Activated naive CD4-positive, alpha-beta T cell treated with anti-CD3 and anti-CD28 coated beads, Interleukin-2, amount 50 U/mL, for 72 hours (primary cell): ENCODE measurements around the gene IFT43. TPM values are rescaled to one million over a fixed set of nuclear protein-coding genes. Genes with fewer than 3 reads are reported as not detected.
"Not testable (repeated sequence)": the region's sequence is repeated elsewhere in the genome, so short reads cannot be mapped to it uniquely, and the experiment has no call there.

Experiments used
- ATAC-seq, 2 donors: fragments of 150-1000 bp; cut with Tn5 transposase; 2 replicates each; pipeline ENCODE4 v1.10.0; 2021; ENCODE audit warnings: mild to moderate bottlenecking in 2 of 2, moderate library complexity in 2 of 2
- DNase-seq, 2 donors: peaks; one replicate each; pipeline ENCODE4 v3.0.0; 2021 to 2022; ENCODE audit warnings: low spot score in 2 of 2
- H3K27ac Mint-ChIP-seq, 2 donors: one replicate each; pipeline ENCODE4 v1.8.0; 2022; ENCODE audit warnings: mild to moderate bottlenecking in 2 of 2, mixed read lengths in 2 of 2
- H3K36me3 Mint-ChIP-seq, 2 donors: one replicate each; pipeline ENCODE4 v1.8.0; 2022; ENCODE audit warnings: mixed read lengths in 2 of 2
- H3K9me3 Mint-ChIP-seq, 2 donors: one replicate each; pipeline ENCODE4 v1.8.0; 2022; ENCODE audit warnings: mixed read lengths in 2 of 2
- total RNA-seq, 2 donors: library from RNA; stranded (reverse); gene quantifications; one replicate each; pipeline ENCODE4 v1.2.3, GENCODE V29; 2022

Gene IFT43
- total RNA-seq, 2 donors from 2014 or later: 6.3 to 9.7 TPM

DNA sequence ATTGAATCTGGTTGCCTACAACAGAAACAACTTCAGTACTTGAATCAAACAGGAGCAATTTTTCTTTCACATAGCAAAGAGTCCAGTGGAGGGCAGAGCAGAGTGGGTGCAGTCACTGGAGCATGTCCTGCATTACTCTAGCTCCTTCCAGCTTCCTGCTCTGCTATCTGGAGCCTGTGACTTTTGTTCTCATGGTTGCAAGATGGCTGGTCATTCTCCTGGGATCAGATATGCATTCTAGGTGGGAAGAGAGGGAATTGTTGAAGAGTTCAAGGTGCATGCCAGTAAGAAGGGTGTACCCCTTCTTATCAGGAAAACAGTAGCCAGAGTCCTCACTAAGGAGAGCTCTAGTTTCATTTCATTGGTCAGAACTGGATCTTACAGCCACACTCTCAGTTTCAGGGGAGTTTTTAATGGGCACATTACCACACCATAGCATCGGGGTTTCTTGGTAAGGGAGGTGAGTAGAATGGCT is 8.0 kb downstream of the IFT43 start:
- DNase-seq: no peak
- H3K9me3 Mint-ChIP-seq: no peaks in the 10 kb centered on the region
- H3K36me3 Mint-ChIP-seq: no peaks in the 10 kb centered on the region
- H3K27ac Mint-ChIP-seq: peak overlapping the region in 1 of 2 donors; percentile 13
- peak in 1 of 2 donors; percentile 71 for ATAC-seq

DNA sequence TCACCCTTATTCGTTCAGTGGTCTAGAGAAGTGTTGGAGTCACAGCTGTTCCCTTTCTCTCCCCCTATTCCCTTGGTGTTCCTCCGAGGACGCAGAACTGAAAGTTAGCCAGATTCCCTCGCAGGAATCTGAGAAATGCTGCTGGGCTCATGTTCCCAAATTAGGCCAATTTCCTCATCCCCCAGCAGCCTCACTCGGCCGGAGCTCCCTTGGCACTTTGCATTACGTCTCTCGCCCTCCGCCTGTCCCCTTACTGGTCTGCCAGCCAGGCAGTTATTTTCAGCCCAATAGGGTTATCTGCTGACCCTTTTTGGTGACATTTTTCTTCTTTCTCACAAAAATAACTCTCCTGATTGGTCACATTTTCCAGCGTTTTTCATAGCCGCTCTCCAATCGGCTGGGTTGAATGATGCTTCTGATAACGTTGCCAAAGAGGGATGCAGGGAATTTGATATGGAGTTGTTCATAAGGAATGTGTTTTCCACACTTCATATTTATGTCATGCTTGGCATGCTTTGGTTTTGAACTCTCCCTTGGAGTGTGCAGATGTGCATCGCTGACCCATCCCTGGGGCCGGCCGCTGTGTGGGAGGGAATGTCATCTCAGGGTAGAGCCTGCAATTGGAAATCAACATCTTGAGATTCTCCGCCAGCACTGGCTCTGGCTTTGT is 9.9 kb downstream of the IFT43 start:
- ATAC-seq: no peak
- Mint-ChIP-seq H3K9me3 (no peaks in the 10 kb centered on the region), H3K27ac (peak overlapping the region in 1 of 2 donors; percentile 33), H3K36me3 (no peaks in the 10 kb centered on the region)
- no peak for DNase-seq

DNA sequence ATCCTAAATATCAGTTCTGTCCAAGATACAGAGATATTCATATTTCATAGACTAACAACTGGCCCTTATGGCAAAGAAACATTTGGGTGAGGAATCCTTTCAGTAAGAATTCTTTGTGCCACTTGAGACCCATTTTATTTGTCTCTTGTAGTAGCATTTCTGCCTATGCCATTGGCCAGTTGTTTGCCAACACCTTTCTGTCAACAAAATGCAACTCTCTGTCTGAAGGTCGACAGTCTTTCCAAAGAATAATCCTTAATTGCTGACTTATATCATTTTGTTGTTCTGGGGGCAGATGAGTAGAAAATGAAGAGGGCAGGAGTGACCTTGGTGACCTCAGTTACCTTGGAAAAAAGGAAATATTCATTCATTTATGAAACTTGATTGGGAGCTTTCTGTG is 10.9 kb downstream of the IFT43 start:
- ATAC-seq (no peak), DNase-seq (no peak)
- Mint-ChIP-seq H3K9me3 (no peaks in the 10 kb centered on the region), H3K27ac (no peak overlapping the region), H3K36me3 (no peaks in the 10 kb centered on the region)

DNA sequence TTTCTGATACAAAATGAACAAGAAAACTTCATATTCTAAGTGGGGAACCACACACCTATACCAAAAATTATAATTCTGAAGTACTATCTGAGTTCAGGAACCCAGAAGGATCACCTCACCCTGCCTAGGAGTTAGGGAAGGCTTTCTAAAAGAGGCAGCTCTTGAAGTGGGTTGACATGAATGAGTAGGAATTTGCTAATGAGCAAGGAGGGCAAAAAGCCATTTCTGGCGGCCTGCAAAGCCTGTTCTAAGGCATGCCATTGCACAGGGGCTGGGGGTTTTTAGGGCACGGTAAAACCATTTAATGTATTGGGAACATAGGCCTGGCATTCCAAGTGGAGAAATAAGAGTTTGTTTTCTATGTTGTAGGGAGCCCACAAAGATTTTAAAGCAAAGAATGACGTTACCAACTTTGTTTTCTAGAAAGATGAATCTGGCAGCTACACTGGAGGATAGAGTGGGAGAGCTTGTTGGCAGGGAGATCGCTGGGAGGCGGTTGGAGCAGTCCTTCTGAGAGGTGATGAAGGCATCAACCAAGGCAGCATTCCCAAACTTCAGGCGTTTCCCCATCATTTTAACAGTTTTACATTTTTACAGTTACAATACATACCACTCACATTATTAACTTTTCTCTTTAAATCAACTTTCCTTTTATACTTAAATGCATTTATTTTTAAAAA is 14.1 kb downstream of the IFT43 start:
- ATAC-seq (no peak), DNase-seq (no peak)
- H3K27ac Mint-ChIP-seq: no peak overlapping the region
- peaks cover 3 to 13% of the 10 kb centered on the region in 2 donors for H3K9me3 Mint-ChIP-seq
- peaks cover 16 to 17% of the 10 kb centered on the region in 2 donors for H3K36me3 Mint-ChIP-seq

DNA sequence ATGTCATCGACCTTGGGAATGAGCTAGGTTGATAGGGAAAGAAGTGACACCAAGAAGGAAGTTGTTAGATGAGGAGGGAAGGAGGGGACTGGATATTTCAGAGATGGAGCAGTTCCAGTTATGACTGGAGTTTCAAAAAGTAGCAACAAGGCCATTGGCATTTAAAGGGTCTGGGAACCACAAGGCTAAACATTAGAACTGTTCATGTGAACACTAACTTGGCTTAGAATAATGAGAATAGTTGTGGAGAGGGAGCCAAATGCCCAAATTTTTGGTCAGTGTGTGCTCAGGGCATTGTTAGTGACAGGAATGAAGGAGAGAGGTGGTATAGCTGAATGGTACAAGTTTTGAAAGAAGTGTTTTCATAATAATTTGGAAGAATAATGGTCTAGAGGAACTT is 16.8 kb downstream of the IFT43 start:
- peaks cover 3 to 18% of the 10 kb centered on the region in 2 donors for H3K9me3 Mint-ChIP-seq

DNA sequence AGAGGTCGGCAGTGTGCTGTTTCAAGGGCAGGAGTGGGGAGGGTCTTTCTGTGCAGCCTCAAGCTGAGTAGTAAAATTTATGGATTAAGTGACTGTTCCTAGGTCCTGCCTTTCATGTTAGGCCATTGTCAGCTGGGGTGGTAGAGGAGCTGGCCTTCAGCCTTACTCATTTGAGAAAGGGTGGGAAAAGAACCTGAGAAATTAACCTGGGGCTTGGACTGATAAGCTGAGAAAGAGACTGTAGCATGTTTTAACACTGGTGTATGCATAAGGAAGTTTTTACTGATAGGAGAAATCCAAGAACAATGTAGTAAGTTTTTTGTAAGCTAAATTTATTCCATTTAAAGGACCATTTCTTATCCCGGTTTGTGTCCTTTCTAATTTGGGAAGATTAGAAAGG is 20.7 kb downstream of the IFT43 start:
- no peak overlapping the region for H3K27ac Mint-ChIP-seq
- peaks cover 3 to 18% of the 10 kb centered on the region in 2 donors for H3K9me3 Mint-ChIP-seq
- no peak for DNase-seq
- ATAC-seq: no peak
- H3K36me3 Mint-ChIP-seq: peaks cover 36% of the 10 kb centered on the region in 2 donors

More for the DNA sequence above, 16.8 kb downstream of the IFT43 start:
- Mint-ChIP-seq H3K27ac (no peak overlapping the region), H3K36me3 (peaks cover 30 to 32% of the 10 kb centered on the region in 2 donors)
- DNase-seq (no peak), ATAC-seq (no peak)

DNA sequence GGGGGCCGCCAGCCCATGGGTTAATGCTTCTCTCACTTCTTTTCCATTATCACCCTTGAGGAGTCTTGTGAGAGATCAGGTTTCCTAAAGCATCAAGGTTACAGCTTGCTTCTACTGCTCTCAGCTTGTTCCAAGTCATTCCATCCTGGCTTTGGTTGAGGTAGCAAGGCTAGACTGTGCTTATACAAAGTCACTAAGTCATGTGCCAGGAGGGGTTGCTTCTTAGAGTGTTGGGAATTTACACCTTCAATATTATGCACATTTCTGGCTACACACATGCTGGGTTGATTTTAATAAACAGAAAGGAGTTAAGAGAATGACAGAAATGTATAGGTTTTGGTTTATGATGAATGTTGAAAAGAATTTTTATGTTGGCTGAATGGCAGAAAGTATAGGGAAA is 21.8 kb downstream of the IFT43 start:
- Mint-ChIP-seq H3K36me3 (peaks cover 33 to 40% of the 10 kb centered on the region in 2 donors), H3K27ac (no peak overlapping the region), H3K9me3 (peaks cover 3 to 15% of the 10 kb centered on the region in 2 donors)
- no peak for DNase-seq
- ATAC-seq: no peak

DNA sequence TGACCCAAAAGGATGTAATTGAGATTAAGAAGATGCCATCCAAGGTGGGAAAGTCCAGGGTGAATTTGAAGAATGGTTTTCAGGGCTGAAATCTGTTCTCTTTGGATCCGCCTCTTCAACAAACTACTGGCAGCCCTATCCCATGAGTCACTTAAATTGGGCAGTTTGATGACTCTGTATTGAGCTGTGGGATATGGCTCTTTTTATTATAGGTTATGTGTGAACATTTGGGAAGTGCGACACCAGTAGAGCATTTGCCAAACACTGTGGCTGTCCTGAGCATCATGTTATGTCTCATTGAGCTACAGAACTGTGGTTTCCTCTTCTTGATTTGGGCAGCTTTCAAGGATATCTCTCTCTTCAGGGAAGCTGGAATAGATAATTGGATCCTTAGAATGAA is 22.3 kb downstream of the IFT43 start:
- ATAC-seq (no peak), DNase-seq (no peak)
- Mint-ChIP-seq H3K9me3 (peaks cover 3 to 12% of the 10 kb centered on the region in 2 donors), H3K27ac (no peak overlapping the region), H3K36me3 (peaks cover 30 to 40% of the 10 kb centered on the region in 2 donors)

DNA sequence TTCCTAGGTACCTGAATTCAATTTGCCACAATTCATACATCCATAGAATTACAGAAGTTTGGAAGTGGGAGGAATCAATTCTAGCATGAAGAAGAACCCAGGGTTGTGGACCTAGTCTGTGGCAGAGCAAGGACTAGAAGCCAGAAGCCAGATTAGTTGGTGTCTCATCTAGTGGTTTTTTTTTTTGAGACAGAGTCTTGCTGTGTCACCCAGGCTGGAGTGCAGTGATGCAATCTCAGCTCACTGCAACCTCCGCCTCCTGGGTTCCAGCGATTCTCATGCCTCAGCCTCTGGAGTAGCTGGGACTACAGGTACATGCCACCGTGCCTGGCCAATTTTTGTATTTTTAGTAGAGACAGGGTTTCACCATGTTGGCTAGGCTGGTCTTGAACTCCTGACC is 24.1 kb downstream of the IFT43 start:
- H3K27ac Mint-ChIP-seq, DNase-seq, ATAC-seq, H3K9me3 Mint-ChIP-seq: not testable (repeated sequence)
- peaks cover 29 to 42% of the 10 kb centered on the region in 2 donors for H3K36me3 Mint-ChIP-seq

DNA sequence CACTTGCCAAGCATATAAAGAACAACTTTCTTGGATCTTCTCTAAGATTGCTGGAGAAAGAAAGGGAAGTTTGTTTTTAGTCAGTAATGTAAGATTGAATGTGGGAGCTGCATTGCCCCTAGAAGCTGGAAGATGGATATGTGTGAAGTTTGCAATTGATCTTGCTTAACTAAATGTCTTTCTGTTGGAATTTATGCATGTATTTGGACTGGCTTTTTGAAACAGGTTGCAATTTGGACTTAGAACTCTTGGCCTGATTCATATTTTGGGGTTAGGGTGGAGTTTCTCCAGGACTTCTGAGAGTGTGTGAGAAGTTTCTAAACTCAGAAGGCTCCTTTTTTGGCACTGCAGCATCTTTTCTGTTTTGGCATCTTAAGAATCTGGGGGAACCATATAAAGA is 26.4 kb downstream of the IFT43 start:
- no peak for DNase-seq
- H3K36me3 Mint-ChIP-seq: peaks cover 32 to 40% of the 10 kb centered on the region in 2 donors
- ATAC-seq: no peak
- H3K9me3 Mint-ChIP-seq: no peaks in the 10 kb centered on the region
- no peak overlapping the region for H3K27ac Mint-ChIP-seq

DNA sequence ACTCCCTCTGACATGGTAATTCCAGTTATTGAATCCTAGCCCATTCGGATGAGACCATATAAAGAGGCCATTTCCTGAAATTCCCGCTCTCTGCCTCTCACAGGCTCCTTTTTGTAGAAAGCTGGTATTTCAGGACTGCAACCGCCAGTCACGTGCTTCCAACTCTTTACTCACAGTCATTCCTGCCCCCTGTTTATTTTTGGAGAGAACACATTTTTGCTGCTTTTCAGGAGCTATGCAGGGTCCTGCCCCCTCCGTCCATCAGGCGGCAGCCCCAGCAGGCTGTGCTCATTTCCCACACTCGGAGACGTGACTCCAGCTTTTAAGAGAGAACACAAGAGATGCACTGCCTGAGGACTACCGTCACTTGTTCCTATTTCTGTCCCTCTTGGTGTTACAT is 26.8 kb downstream of the IFT43 start:
- Mint-ChIP-seq H3K27ac (no peak overlapping the region), H3K9me3 (no peaks in the 10 kb centered on the region), H3K36me3 (peaks cover 36 to 44% of the 10 kb centered on the region in 2 donors)
- no peak for ATAC-seq
- no peak for DNase-seq

DNA sequence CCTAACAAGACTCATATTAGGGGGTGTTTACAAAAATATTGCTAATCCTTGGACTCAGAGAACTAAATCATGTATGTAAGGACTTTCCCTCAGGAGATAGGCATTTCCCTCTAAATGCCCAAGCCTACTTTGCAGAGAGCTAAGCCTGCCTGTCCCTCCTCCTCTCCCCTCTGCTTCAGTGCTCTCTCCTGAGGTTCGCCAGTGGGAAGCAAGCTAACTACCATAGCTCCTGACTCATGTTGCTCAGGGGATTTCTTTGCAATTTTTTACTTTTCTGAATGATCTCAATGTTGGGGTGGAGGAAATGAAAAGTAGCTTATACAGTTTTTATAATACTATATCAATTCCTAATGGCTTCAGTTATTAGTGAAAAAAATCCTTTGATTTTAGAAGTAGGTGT is 29.6 kb downstream of the IFT43 start:
- Mint-ChIP-seq H3K9me3 (peaks cover 13 to 19% of the 10 kb centered on the region in 2 donors), H3K27ac (no peak overlapping the region), H3K36me3 (peaks cover 54 to 67% of the 10 kb centered on the region in 2 donors)
- no peak for DNase-seq
- no peak for ATAC-seq

DNA sequence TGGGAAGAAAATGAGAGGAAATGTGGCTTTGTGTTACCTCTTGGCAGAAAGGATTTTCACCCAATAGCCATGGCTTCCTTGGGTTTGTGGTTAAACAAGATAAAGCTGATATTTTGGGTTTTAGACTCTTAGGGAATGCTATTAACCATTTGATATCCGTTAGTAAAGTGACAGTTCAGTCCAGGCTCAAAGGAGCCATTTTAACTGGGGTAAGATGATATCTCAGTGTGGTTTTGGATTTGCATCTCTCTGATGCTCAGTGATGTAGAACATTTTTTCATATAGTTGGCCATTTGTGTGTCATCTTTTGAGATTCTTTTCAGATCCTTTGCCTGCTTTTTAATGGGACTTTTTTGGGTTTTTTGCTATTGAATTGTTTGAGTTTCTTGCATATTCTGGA is 30.1 kb downstream of the IFT43 start:
- H3K9me3 Mint-ChIP-seq: peaks cover 16 to 21% of the 10 kb centered on the region in 2 donors
- ATAC-seq (no peak), DNase-seq (no peak)
- no peak overlapping the region for H3K27ac Mint-ChIP-seq
- H3K36me3 Mint-ChIP-seq: peaks cover 58 to 72% of the 10 kb centered on the region in 2 donors

DNA sequence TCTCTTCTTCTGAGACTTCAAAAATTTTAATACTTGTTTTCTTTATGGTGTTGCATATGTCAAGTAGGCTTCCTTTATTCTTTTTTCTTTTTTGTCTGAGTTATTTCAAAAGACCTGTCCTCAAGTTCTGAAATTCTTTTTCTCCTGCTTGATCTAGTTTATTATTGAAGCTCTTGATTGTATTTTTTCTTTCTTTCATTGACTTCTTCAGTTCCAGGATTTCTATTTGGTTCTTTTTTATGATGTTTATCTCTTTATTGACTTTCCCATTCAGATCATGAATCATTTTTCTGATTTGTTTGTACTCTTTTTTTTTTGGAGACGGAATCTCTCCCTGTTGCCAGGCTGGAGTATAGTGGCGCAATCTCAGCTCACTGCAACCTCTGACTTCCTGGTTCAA is 34.1 kb downstream of the IFT43 start:
- Mint-ChIP-seq H3K27ac (no peak overlapping the region), H3K9me3 (peaks cover 16 to 21% of the 10 kb centered on the region in 2 donors), H3K36me3 (peaks cover 49 to 53% of the 10 kb centered on the region in 2 donors)
- DNase-seq: no peak
- no peak for ATAC-seq

DNA sequence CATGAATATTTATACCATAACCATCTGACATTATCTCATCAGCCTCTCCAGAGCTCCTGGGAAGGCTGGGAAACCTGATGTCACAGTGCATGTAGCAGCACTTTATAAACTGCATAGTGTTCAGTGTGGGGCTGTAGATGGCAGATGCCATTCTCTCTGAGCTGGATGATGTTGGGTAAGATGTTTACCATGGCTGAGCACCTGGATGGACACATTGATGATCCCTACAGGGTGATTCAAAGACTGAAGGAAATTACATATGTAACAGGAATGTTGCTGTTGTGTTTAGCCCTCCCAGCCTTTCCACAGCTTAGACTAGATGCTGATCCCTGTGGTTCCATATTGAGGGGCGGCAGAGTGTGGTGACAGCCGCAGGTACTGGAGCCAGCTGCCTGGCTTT is 37.4 kb downstream of the IFT43 start:
- H3K9me3 Mint-ChIP-seq: peaks cover 14 to 19% of the 10 kb centered on the region in 2 donors
- no peak for ATAC-seq
- peaks cover 21 to 31% of the 10 kb centered on the region in 2 donors for H3K36me3 Mint-ChIP-seq
- H3K27ac Mint-ChIP-seq: no peak overlapping the region
- no peak for DNase-seq

DNA sequence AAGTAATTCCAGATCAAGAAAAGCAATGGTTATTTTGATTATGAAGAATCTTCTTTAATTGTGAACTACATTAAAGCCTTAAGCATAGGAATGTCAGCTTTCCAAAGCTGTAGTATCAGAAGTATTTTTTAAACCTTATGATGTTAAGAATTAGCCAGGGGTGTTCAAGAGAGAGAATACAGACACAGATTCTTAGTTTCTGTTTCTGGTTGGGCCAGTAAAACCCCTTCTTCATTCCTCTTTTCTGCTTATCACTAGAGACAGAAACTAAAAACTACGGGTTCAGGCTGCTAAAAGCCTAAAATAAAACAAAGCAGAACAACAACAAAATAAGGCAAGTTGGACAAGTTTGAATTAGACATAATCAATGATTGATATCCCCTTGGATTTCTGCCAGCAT is 38.2 kb downstream of the IFT43 start:
- peaks cover 10 to 16% of the 10 kb centered on the region in 2 donors for H3K9me3 Mint-ChIP-seq
- no peak overlapping the region for H3K27ac Mint-ChIP-seq
- ATAC-seq: no peak
- H3K36me3 Mint-ChIP-seq: peaks cover 17 to 24% of the 10 kb centered on the region in 2 donors
- no peak for DNase-seq

DNA sequence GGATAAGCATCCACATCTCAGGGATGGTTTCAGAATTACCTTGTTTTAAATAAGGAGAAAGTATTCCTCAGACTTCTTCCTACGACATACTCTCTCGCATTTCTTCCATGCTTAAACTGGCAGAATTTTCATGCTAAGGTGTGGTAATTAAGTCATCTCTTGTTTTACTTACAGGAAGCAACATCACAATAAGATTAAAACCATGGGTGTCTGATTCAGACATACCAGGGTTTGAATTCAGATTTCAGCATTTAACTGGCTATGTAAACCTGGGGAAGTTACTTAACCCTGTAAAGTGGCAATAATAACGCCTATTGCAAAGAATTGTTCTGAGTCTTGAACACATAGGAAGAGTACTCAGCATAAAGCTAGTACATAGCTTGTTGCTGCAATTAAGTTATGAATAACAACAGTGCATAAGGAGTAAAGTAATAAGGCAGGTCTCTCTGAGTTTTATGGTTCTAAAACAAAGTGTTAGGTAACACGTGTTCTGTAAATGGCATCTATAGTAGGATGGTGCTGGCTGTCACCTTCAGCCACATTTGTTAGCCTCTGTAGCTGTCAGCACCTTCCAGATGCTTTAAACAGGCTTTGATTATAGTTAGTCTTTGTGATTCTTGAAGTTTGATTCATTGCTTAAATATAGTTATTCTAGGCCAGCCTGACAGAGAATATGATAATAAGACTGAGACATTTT is 38.8 kb downstream of the IFT43 start:
- H3K27ac Mint-ChIP-seq: no peak overlapping the region

More for the DNA sequence above, 38.8 kb downstream of the IFT43 start:
- ATAC-seq: no peak
- peaks cover 14 to 18% of the 10 kb centered on the region in 2 donors for H3K36me3 Mint-ChIP-seq
- no peak for DNase-seq
- peaks cover 9 to 10% of the 10 kb centered on the region in 2 donors for H3K9me3 Mint-ChIP-seq
